SK-N-SH (cell line): ENCODE measurements around the gene TBKBP1. TPM values are rescaled to one million over a fixed set of nuclear protein-coding genes. Genes with fewer than 3 reads are reported as not detected.

Experiments
- CTCF ChIA-PET: fragments of 300-600, 350-600 bp; formaldehyde crosslinking; extraction: SDS; loops from one replicate; lab custom pipeline; 2021; lab: Yijun Ruan, JAX
- POLR2A ChIA-PET: fragments of 350-600 bp; sonication (Branson Sonifier 250); formaldehyde crosslinking; extraction: SDS; loops from one replicate; lab custom pipeline; 2020; ENCODE audit warnings: antibody characterized with exemption, inconsistent platforms; lab: Yijun Ruan, JAX
- DNase-seq: peaks from one replicate; pipeline ENCODE4 v3.0.0; 2012
- H2AFZ ChIP-seq: fragments of 200-600 bp; sonication (generic); 2 replicates; pipeline ENCODE4 v1.8.1; 2016; ENCODE audit warnings: antibody characterized with exemption, mild to moderate bottlenecking, low read depth
- H3F3A ChIP-seq: fragments of 200-600 bp; sonication (generic); replicated peaks from 2 replicates; pipeline ENCODE3; 2016; ENCODE audit warnings: antibody characterized with exemption, mild to moderate bottlenecking; ENCODE audit not compliant: insufficient read depth
- H3K27ac ChIP-seq, 2 experiments: fragments of 200-500 bp in 1 of 2; fragments of 200-600 bp in 1 of 2; sonication (Bioruptor generic) in 1 of 2; sonication (generic), shearing (Covaris generic) in 1 of 2; 2 replicates each; pipeline versions ENCODE4 v1.5.1 to v1.6.1; 2014 to 2016; ENCODE audit warnings: low read depth in 2 of 2, inconsistent platforms in 1 of 2, low read length in 1 of 2, mild to moderate bottlenecking in 1 of 2, mixed read lengths in 1 of 2
- H3K27me3 ChIP-seq: fragments of 200-600 bp; sonication (generic), shearing (Covaris generic); 2 replicates; pipeline ENCODE4 v1.6.1; 2016; ENCODE audit warnings: mixed run types; ENCODE audit not compliant: insufficient read depth
- H3K36me3 ChIP-seq, 2 experiments: fragments of 200-500 bp in 1 of 2; fragments of 200-600 bp in 1 of 2; sonication (Bioruptor generic) in 1 of 2; sonication (generic) in 1 of 2; replicated peaks in 1 of 2; 2 replicates each; pipeline versions ENCODE3 to v1.5.1; 2014 to 2016; ENCODE audit warnings: low read length in 1 of 2, mild to moderate bottlenecking in 1 of 2; ENCODE audit not compliant: insufficient read depth in 2 of 2, control insufficient read depth in 1 of 2
- H3K4me1 ChIP-seq, 2 experiments: fragments of 200-500 bp in 1 of 2; fragments of 200-600 bp in 1 of 2; sonication (Bioruptor generic) in 1 of 2; sonication (generic), shearing (Covaris generic) in 1 of 2; 2 replicates each; pipeline versions ENCODE4 v1.5.1 to v1.6.1; 2014 to 2016; ENCODE audit warnings: low read depth in 1 of 2, low read length in 1 of 2, mixed run types in 1 of 2; ENCODE audit not compliant: insufficient read depth in 2 of 2, control insufficient read depth in 1 of 2
- H3K4me2 ChIP-seq: fragments of 200-600 bp; sonication (generic), shearing (Covaris generic); 2 replicates; pipeline ENCODE4 v1.6.1; 2017; ENCODE audit warnings: mixed run types
- H3K4me3 ChIP-seq, 2 experiments: fragments of 200-500 bp in 1 of 2; fragments of 200-600 bp in 1 of 2; sonication (Bioruptor generic) in 1 of 2; sonication (generic), shearing (Covaris generic) in 1 of 2; 2 replicates each; pipeline versions ENCODE4 v1.5.1 to v1.8.1; 2014 to 2016; ENCODE audit warnings: low read depth in 2 of 2, inconsistent platforms in 1 of 2, low read length in 1 of 2, mild to moderate bottlenecking in 1 of 2, mixed read lengths in 1 of 2, moderate library complexity in 1 of 2
- H3K79me2 ChIP-seq: fragments of 200-600 bp; sonication (generic); 2 replicates; pipeline ENCODE4 v1.8.1; 2017; ENCODE audit warnings: mild to moderate bottlenecking; ENCODE audit not compliant: insufficient read depth
- H3K9ac ChIP-seq: fragments of 200-600 bp; sonication (generic); 2 replicates; pipeline ENCODE4 v1.6.1; 2017; ENCODE audit warnings: mixed run types
- H3K9me2 ChIP-seq: fragments of 200-600 bp; sonication (generic); 2 replicates; pipeline ENCODE4 v1.6.1; 2017; ENCODE audit warnings: mixed run types
- H3K9me3 ChIP-seq: fragments of 200-600 bp; sonication (generic); 2 replicates; pipeline ENCODE4 v1.6.1; 2017; ENCODE audit warnings: mixed run types, mild to moderate bottlenecking, moderate library complexity
- H4K20me1 ChIP-seq: fragments of 200-600 bp; sonication (generic); 2 replicates; pipeline ENCODE4 v1.6.1; 2017; ENCODE audit warnings: mild to moderate bottlenecking, mixed run types; ENCODE audit not compliant: insufficient read depth
- CHD2 ChIP-seq: fragments of 150-350 bp; IDR thresholded peaks from 2 replicates; pipeline ENCODE4 v1.6.1; 2018; ENCODE audit warnings: low read length; ENCODE audit not compliant: partially characterized antibody
- ELF1 ChIP-seq: IDR thresholded peaks from 2 replicates; pipeline ENCODE4 v1.4.0; 2012
- EP300 ChIP-seq, 2 experiments: IDR thresholded peaks; 2 replicates each; pipeline versions ENCODE4 v1.4.0 to v1.6.1; 2012; ENCODE audit warnings: borderline replicate concordance in 1 of 2, low read depth in 1 of 2, low read length in 1 of 2
- EZH2phosphoT487 ChIP-seq: fragments of 200-600 bp; sonication (generic); IDR thresholded peaks from 2 replicates; pipeline ENCODE4 v1.6.1; 2017; ENCODE audit warnings: low read depth, mixed run types, mild to moderate bottlenecking, antibody characterized with exemption, moderate library complexity, borderline replicate concordance
- FOSL2 ChIP-seq: IDR thresholded peaks from 2 replicates; pipeline ENCODE4 v1.4.0; 2012; ENCODE audit warnings: low read depth, mild to moderate bottlenecking, moderate library complexity, borderline replicate concordance
- FOXJ3 ChIP-seq: sonication (generic); formaldehyde crosslinking; IDR thresholded peaks from 2 replicates; pipeline ENCODE4 v1.5.1; 2020; ENCODE audit warnings: mild to moderate bottlenecking, missing genetic modification reagents
- GABPA ChIP-seq: IDR thresholded peaks from 2 replicates; pipeline ENCODE4 v1.4.0; 2012; ENCODE audit warnings: low read depth, mild to moderate bottlenecking
- GATA2 ChIP-seq: sonication (generic); formaldehyde crosslinking; IDR thresholded peaks from 2 replicates; pipeline ENCODE4 v1.5.0; 2020; ENCODE audit warnings: mild to moderate bottlenecking, missing genetic modification reagents
- JUND ChIP-seq: IDR thresholded peaks from 2 replicates; pipeline ENCODE4 v1.4.0; 2012
- NFIC ChIP-seq: IDR thresholded peaks from 2 replicates; pipeline ENCODE4 v1.4.0; 2012; ENCODE audit warnings: borderline replicate concordance
- NRF1 ChIP-seq: IDR thresholded peaks from 2 replicates; pipeline ENCODE4 v1.6.1; 2012; ENCODE audit warnings: low read depth, mild to moderate bottlenecking, low read length
- POLR2AphosphoS5 ChIP-seq: IDR thresholded peaks from 2 replicates; pipeline ENCODE4 v1.6.1; 2012; ENCODE audit warnings: low read depth, low read length
- RAD21 ChIP-seq: IDR thresholded peaks from 2 replicates; pipeline ENCODE4 v1.6.1; 2012; ENCODE audit warnings: mild to moderate bottlenecking, low read length
- RXRA ChIP-seq: IDR thresholded peaks from 2 replicates; pipeline ENCODE4 v1.4.0; 2012; ENCODE audit warnings: low read depth, mild to moderate bottlenecking, borderline replicate concordance
- SMC3 ChIP-seq: IDR thresholded peaks from 2 replicates; pipeline ENCODE4 v1.6.1; 2012; ENCODE audit warnings: low read depth, low read length, improper control_type of control experiment
- TAF1 ChIP-seq: IDR thresholded peaks from 2 replicates; pipeline ENCODE4 v1.6.1; 2012; ENCODE audit warnings: low read depth, mild to moderate bottlenecking, low read length, moderate library complexity, borderline replicate concordance
- TEAD4 ChIP-seq: IDR thresholded peaks from 2 replicates; pipeline ENCODE4 v1.4.0; 2012; ENCODE audit warnings: mild to moderate bottlenecking, borderline replicate concordance; ENCODE audit not compliant: insufficient read depth
- YY1 ChIP-seq: IDR thresholded peaks from 2 replicates; pipeline ENCODE4 v1.4.0; 2012; ENCODE audit warnings: low read depth, mild to moderate bottlenecking
- WGBS: methylation state at CpG from one replicate; pipeline ENCODE4 v1.1.6; 2017; ENCODE audit warnings: low lambda C conversion rate; 5-methylcytosine and 5-hydroxymethylcytosine counted together
- polyA plus RNA-seq, 3 experiments: library from polyadenylated mRNA; depleted of rRNA; stranded (reverse); fragments of >200 nt; gene quantifications; 2 replicates each; pipeline ENCODE4 v1.2.3, GENCODE V29; 2012
- TF ChIP-seq, protein P1 (sequence below): fragments of 150-350 bp; IDR thresholded peaks from 2 replicates; pipeline ENCODE4 v1.6.1; 2017; ENCODE audit warnings: antibody characterized with exemption, low read length, low read depth, borderline replicate concordance
- TF ChIP-seq, protein P2 (sequence below): fragments of 150-350 bp; IDR thresholded peaks from 2 replicates; pipeline ENCODE4 v1.6.1; 2016; ENCODE audit warnings: mild to moderate bottlenecking, low read depth, low read length
- TF ChIP-seq, protein P3 (sequence below): IDR thresholded peaks from 2 replicates; pipeline ENCODE4 v1.4.0; 2012; ENCODE audit warnings: low read depth
- TF ChIP-seq, protein P4 (sequence below): IDR thresholded peaks from 2 replicates; pipeline ENCODE4; 2012
- TF ChIP-seq, protein P5 (sequence below): fragments of 200-600 bp; sonication (generic); IDR thresholded peaks from 2 replicates; pipeline ENCODE4 v1.6.1; 2017; ENCODE audit warnings: antibody characterized with exemption, mild to moderate bottlenecking, moderate library complexity
- TF ChIP-seq, protein P6 (sequence below): IDR thresholded peaks from 2 replicates; pipeline ENCODE4 v1.4.0; 2012; ENCODE audit warnings: low read depth, borderline replicate concordance

Gene TBKBP1
- polyA plus RNA-seq, 1 of the 3 experiments (the other 2 are of a cell fraction): 14.4 TPM

DNA sequence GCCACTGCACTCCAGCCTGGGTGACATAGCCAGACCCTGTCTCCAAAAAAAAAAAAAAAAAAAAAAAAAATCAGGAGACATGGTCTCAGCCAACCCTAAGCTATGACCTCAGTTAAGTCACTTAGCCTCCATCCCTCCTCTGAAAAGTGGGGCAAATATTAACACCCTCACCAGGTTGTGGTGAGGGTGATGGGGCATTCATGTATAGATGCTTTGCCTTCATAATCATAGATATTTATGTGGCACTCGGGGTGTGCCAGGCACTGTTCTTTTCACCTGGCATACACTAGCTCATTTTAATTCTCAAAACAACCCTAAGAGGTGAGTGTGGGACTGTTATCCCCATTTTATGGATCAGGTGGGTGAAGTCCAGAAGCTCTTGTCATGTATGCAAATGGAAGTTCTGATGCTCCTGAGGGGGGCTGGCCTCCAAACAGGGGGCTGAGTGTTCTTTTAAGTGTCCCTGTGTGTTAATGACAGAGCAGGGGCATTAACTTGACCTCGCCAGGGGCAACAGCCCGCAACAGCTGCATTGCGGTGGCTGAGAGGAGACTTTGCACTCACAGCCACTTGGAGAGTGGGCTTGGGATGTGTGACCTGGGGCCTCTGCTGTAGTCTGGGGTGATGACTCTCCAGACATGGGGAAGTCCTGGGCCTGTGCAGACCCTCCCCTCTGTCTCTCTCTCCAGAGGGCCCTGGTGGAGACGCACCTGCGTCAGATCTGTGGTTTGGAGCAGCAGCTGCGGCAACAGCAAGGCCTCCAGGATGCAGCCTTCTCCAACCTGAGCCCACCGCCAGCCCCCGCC, 4.1 kb downstream of the TBKBP1 start (continued):
- TF ChIP-seq EZH2phosphoT487: no peak

DNA sequence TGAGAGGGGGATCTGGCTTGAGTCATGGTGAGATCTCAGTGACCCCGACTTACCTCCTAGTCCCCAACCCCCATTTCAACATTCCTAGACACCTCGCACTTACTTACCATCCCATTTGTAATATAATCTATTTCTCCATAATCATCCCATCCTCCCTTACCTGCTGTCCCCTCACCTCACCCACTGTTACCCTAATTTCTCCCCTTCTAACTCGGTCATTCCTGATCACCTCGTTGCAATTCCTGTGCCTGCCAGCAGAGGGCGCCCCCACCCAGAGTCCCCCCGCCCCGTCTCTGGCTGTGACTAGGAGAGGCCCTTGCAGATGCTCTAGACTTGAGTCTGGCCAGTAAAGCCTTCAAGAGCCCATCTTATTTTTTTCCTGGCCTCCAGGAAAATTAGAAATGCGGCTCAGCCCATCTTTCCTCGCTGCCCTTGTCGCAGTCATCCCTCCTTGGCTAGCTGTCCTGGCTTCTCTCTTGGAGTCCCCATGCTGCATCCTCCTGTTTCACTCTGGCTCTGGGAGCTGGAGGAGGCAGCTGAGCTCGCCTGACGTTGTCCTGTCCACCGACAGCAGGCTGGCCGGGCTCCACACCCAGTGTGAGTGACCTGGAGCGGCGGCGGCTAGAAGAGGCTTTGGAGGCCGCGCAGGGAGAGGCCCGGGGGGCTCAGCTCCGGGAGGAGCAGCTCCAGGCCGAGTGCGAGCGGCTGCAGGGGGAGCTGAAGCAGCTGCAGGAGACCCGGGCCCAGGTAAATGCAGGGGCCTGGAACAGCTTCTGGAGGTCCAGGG, 5.0 kb downstream of the TBKBP1 start:
- TF ChIP-seq ELF1: no peak
- no peak for TF ChIP-seq EP300 (IDR thresholded peaks at IDR 0.05; ENCODE audit: borderline replicate concordance in 1 of 2, low read depth in 1 of 2, low read length in 1 of 2)
- TF ChIP-seq, protein P1, sequence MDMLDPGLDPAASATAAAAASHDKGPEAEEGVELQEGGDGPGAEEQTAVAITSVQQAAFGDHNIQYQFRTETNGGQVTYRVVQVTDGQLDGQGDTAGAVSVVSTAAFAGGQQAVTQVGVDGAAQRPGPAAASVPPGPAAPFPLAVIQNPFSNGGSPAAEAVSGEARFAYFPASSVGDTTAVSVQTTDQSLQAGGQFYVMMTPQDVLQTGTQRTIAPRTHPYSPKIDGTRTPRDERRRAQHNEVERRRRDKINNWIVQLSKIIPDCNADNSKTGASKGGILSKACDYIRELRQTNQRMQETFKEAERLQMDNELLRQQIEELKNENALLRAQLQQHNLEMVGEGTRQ: no peak
- TF ChIP-seq, protein P2, sequence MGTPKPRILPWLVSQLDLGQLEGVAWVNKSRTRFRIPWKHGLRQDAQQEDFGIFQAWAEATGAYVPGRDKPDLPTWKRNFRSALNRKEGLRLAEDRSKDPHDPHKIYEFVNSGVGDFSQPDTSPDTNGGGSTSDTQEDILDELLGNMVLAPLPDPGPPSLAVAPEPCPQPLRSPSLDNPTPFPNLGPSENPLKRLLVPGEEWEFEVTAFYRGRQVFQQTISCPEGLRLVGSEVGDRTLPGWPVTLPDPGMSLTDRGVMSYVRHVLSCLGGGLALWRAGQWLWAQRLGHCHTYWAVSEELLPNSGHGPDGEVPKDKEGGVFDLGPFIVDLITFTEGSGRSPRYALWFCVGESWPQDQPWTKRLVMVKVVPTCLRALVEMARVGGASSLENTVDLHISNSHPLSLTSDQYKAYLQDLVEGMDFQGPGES: no peak
- no peak for TF ChIP-seq TEAD4
- TF ChIP-seq NFIC: no peak
- TF ChIP-seq, protein P3, sequence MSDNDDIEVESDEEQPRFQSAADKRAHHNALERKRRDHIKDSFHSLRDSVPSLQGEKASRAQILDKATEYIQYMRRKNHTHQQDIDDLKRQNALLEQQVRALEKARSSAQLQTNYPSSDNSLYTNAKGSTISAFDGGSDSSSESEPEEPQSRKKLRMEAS: no peak
- no peak for TF ChIP-seq POLR2AphosphoS5
- TF ChIP-seq, protein P4, sequence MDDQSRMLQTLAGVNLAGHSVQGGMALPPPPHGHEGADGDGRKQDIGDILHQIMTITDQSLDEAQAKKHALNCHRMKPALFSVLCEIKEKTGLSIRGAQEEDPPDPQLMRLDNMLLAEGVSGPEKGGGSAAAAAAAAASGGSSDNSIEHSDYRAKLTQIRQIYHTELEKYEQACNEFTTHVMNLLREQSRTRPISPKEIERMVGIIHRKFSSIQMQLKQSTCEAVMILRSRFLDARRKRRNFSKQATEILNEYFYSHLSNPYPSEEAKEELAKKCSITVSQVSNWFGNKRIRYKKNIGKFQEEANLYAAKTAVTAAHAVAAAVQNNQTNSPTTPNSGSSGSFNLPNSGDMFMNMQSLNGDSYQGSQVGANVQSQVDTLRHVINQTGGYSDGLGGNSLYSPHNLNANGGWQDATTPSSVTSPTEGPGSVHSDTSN: no peak
- TF ChIP-seq TAF1: no peak
- no peak for TF ChIP-seq FOXJ3 (CRISPR knock-in tag)
- no peak for TF ChIP-seq GABPA
- TF ChIP-seq YY1: no peak
- TF ChIP-seq NRF1: no peak
- peak; percentile 75 for TF ChIP-seq SMC3
- no peak for TF ChIP-seq EZH2phosphoT487
- TF ChIP-seq JUND: no peak
- peak; percentile 78 for TF ChIP-seq RAD21
- TF ChIP-seq CHD2: no peak
- TF ChIP-seq, protein P5, sequence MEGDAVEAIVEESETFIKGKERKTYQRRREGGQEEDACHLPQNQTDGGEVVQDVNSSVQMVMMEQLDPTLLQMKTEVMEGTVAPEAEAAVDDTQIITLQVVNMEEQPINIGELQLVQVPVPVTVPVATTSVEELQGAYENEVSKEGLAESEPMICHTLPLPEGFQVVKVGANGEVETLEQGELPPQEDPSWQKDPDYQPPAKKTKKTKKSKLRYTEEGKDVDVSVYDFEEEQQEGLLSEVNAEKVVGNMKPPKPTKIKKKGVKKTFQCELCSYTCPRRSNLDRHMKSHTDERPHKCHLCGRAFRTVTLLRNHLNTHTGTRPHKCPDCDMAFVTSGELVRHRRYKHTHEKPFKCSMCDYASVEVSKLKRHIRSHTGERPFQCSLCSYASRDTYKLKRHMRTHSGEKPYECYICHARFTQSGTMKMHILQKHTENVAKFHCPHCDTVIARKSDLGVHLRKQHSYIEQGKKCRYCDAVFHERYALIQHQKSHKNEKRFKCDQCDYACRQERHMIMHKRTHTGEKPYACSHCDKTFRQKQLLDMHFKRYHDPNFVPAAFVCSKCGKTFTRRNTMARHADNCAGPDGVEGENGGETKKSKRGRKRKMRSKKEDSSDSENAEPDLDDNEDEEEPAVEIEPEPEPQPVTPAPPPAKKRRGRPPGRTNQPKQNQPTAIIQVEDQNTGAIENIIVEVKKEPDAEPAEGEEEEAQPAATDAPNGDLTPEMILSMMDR: peak; percentile 100
- TF ChIP-seq FOSL2: no peak
- no peak for TF ChIP-seq GATA2
- no peak for TF ChIP-seq RXRA
- TF ChIP-seq, protein P6, sequence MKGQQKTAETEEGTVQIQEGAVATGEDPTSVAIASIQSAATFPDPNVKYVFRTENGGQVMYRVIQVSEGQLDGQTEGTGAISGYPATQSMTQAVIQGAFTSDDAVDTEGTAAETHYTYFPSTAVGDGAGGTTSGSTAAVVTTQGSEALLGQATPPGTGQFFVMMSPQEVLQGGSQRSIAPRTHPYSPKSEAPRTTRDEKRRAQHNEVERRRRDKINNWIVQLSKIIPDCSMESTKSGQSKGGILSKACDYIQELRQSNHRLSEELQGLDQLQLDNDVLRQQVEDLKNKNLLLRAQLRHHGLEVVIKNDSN: no peak
- Histone ChIP-seq H2AFZ (no peak overlapping the region), H3K4me1 (peaks cover 5 to 10% of the 10 kb centered on the region in 2 experiments; a peak in 1 of 4 replicates), H3K27ac (no peak overlapping the region), H3K36me3 (peaks cover 12 to 23% of the 10 kb centered on the region in 2 experiments), H3K9me2 (no peaks in the 10 kb centered on the region), H3F3A (peaks cover 12% of the 10 kb centered on the region), H3K9ac (no peak overlapping the region), H4K20me1 (peaks cover 7% of the 10 kb centered on the region; the same call in 1 of the 2 replicates), H3K9me3 (no peaks in the 10 kb centered on the region), H3K4me2 (no peak overlapping the region), H3K79me2 (no peaks in the 10 kb centered on the region), H3K27me3 (no peaks in the 10 kb centered on the region), H3K4me3 (no peak overlapping the region; a peak in 1 of 4 replicates)
- WGBS: 54% methylated on average over 25 of the region's 25 CpGs
- CTCF ChIA-PET: interaction anchor here (0.6 to 11.3 kb wide), 37 partner anchors 9 to 198 kb away, joined by 3 to 211 read pairs (median 5); partner anchors contain the start of genes KPNB1, LRRC46, MRPL10 and OSBPL7
- POLR2A ChIA-PET: no interaction called here
- peak; percentile 98 for DNase-seq
